WI38 (cell line): ENCODE data around the gene PDCL3.

Experiments used
- H3K4me3 ChIP-seq: 2 replicates; pipeline ENCODE4 v1.5.1; 2011; ENCODE audit warnings: low read depth, mild to moderate bottlenecking, control low read depth, low read length
- TF ChIP-seq, protein P1 (sequence below): IDR thresholded peaks from 2 replicates; pipeline ENCODE4 v1.5.1; 2012; ENCODE audit warnings: low read depth, mild to moderate bottlenecking, control low read depth, low read length

The PDCL3 gene

DNA sequence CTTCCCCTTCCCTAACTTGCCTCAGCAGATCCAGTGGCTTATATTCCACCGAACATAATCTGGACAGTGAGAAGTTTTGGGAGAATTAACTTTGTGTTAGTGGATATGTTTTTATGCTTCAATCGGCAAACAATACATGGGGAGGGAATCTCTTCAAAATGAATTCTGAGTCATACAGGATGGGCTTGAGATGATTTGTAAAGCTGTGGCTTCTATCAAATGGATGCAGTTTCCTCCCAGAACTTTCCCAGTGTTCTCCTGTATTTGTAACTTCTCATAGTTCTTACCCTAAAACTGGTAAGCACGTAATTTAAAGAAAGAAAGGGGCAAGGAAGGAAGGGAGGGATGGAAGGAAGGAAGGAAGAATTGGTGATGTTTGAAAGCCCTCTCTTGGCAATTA lies 36.8 kb downstream of the PDCL3 start:
- no peak overlapping the region for H3K4me3 ChIP-seq
- TF ChIP-seq, protein P1, sequence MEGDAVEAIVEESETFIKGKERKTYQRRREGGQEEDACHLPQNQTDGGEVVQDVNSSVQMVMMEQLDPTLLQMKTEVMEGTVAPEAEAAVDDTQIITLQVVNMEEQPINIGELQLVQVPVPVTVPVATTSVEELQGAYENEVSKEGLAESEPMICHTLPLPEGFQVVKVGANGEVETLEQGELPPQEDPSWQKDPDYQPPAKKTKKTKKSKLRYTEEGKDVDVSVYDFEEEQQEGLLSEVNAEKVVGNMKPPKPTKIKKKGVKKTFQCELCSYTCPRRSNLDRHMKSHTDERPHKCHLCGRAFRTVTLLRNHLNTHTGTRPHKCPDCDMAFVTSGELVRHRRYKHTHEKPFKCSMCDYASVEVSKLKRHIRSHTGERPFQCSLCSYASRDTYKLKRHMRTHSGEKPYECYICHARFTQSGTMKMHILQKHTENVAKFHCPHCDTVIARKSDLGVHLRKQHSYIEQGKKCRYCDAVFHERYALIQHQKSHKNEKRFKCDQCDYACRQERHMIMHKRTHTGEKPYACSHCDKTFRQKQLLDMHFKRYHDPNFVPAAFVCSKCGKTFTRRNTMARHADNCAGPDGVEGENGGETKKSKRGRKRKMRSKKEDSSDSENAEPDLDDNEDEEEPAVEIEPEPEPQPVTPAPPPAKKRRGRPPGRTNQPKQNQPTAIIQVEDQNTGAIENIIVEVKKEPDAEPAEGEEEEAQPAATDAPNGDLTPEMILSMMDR, result no peak

DNA sequence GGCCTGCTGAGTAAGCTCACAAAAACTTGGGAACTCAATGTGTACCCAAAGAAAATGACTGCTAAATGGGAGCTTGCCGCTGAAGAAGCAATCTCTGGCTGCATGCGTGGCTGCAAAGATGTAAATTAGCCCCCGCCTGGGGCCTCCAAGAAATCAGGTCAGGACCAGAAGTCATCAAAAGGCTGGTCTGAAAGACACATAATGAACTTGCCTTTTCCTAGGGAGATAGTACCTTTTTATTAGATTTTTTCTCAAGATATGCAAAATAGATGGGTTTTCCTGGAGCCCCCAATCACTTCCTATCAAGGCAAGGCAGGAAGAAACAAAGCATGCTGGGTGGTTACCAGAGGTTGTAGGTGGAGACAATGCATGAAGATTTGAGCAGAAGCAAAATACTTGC lies 38.9 kb downstream of the PDCL3 start:
- no peak overlapping the region for H3K4me3 ChIP-seq
- TF ChIP-seq, protein P1, result no peak

DNA sequence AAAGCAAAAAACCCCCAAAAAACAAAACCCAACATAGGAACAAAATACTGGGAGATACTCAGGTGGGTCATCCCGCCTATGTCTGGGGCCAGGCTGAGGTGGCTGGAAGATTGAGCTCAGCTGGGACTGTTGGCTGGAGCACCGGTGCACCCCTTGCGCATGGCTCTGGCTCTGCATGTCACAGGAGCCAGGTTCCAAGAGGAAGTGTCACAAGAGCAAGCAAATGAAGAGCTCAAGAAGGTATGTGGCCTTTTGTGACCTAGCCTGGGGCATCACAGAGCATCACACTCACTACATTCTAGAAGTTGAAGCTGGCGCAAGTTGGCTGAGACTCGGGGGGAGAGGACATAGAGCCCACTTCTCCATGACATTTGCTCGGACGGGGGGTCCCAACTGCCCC lies 40.6 kb downstream of the PDCL3 start:
- TF ChIP-seq, protein P1, result no peak
- no peak overlapping the region for H3K4me3 ChIP-seq

DNA sequence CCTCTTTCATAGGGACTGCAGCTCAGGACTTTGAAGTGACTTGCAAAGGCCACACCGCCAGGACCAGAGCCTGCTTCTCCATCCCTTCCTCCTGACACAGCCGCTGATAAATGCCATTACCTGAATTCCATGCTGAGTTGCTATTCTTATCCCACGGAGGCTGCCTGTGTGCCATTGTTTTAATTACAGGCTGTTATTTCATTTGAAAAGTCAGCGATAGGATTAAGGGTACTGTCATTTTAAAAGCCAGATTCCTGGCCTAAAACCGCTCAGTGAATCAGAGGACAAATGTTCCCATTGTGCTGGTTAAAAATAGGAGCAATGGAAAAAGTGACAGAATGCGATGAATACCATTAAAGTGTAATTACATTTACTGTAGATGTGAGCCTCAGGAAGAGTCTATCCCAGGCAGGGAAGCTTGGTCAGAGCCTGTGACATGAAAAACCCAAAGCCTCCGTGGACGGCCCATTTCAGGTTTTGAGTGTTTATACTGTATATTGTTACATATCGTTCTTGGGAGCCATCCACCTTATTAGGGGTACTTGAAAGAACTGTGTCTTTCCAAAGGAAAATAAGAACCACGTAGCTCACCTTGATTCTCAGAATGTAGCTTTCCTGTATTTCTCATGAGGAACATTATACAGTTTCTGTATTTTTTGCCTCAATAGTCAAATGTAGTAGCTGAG lies 41.3 kb downstream of the PDCL3 start:
- no peak overlapping the region for H3K4me3 ChIP-seq
- TF ChIP-seq, protein P1, result no peak

DNA sequence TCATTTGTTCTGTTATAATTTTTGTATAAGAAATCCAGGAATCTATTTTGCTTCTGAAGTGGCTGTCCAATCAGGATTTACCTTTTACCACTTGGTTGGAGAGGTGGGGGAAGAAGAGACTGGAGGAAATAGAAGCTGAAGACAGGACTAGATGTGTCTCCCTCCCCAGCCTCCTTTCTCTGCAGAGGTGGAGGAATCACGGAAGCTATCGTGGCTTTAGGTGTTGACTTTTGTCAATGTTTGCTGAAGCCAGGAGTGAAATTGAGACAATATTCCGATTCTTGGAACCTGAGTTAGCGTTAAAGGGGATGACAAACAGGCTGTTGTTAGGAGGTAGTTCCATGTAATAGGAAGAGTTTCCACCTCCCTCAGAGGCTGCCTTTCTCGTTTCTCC lies 43.5 kb downstream of the PDCL3 start:
- H3K4me3 ChIP-seq, result no peak overlapping the region
- TF ChIP-seq, protein P1, result no peak

DNA sequence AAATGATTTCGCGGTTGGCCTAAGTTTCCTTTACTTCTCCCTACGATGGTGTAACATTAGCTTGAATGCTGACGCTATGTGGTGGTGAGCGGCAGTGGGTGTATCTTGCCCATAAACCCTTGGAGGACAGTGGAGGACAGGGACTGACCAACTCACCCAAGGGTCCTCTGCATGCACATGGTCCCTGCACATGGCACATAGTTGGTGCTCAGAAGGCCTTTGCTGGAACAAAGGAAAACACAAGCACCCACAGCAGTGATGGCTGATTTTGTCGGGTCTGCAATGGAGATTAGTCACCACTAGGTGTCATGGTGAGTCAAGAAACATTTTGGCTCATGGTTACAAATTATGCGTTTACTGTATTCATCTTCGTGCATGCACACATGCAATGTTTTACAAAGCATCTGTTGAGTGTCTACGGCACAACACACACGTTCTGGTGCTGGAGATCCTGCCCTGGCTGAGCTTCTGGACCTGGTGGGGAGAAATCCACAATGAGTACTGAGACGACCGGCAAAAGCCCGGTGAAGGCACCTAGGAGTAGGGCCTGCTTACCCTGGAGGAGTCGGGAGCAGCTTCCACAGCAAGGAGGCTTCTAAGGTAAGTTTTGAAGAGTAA lies 44.0 kb downstream of the PDCL3 start:
- H3K4me3 ChIP-seq, result no peak overlapping the region
- TF ChIP-seq, protein P1, result peak; percentile 42

DNA sequence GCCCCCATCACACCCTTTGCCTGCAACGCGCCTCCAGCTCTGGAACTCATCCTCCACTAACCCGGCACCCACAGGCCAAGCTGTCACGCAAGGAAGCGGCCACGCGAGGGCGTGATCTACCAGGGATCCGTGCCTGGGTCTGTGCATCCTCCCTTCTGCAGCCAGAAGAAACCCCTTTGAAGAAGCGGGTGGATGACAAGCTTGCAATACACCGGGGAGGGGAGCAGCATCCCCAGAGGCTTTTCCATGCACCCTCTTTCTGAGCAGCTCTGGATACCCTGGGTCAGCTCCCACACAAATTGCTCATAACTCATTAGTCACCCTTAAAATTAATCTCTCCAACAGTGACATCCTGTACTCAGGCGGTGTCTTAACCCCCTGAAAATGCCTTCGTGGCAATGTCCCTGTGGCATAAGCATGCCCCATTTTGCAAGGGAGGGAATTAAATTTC lies 47.6 kb downstream of the PDCL3 start:
- TF ChIP-seq, protein P1, result peak; percentile 68

More for the DNA sequence above, 47.6 kb downstream of the PDCL3 start:
- no peak overlapping the region for H3K4me3 ChIP-seq
